NCI-H345 treated with DMSO at 0.1 percent for 48 hours (cell line): ENCODE measurements around the gene KLK14.

Experiments used
- DNase-seq: peaks from one replicate; lab custom pipeline; 2025; ENCODE audit not compliant: unreplicated experiment; lab: John Stamatoyannopoulos, UW

KLK14 gene, protein sequence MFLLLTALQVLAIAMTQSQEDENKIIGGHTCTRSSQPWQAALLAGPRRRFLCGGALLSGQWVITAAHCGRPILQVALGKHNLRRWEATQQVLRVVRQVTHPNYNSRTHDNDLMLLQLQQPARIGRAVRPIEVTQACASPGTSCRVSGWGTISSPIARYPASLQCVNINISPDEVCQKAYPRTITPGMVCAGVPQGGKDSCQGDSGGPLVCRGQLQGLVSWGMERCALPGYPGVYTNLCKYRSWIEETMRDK

DNA sequence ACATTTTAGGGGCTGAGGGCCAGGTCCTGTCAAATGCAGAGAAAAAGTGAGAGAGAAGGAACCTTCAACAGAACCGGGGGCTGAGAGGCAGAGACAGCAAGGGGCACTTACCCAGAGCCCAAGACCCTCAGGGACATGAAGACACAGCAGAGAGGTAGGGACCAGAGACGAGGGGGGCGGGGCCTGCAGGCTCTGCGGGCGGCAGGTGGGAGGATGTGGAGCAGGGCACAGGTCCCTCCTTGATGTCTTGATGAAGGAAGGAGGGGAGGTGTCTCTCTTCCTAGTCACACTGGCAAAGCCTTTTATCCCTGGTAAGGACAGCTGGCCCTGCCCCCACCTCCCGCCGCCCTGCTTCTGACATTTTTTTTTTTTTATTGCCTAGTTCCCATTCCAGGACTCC lies at the start of gene KLK14:
TSS of gene KLK14 (minus strand) at position 277 of the 400 bp plus-strand sequence. CDS start at position 4, 273 bp downstream.
- no peak for DNase-seq

DNA sequence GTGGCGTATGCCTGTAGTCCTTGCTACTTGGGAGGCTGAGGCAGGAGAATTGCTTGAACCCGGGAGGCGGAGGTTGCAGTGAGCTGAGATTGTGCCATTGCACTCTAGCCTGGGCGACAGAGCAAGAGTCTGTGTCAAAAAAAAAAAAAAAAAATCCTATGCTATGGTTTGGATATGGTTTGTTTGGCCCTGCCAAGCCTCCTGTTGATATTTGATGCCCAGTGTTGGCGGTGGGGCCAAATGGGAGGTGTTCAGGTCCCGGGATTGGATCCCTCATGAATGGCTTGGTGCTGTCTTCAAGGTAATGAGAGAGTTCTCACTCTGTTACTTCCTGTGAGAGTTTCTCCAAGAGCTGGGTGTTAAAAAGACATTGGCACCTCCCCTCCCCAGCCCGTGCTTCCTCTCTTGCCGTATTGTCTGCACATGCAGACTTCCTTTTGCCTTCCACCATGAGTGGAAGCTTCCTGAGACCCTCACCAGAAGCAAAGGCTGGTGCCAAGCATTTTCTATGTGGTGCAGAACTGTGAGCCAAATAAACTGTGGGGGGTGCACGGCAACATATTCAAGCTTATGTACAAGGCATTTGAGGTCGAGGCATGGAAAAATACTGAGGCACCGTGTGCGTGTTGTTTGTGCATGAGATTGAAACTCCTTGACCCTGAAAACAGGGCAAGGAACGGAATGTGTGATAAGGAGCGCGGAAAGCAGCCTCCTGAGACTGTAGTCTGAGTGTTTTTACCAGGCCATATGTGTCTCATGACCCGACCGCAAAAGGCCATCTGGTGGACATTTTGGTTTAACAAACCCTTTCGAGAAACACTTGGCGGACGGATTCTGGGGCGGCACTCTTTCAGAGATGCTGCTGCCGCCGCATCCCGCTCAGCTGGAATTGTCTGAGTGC lies 49.3 kb upstream of the KLK14 start:
- no peak for DNase-seq

DNA sequence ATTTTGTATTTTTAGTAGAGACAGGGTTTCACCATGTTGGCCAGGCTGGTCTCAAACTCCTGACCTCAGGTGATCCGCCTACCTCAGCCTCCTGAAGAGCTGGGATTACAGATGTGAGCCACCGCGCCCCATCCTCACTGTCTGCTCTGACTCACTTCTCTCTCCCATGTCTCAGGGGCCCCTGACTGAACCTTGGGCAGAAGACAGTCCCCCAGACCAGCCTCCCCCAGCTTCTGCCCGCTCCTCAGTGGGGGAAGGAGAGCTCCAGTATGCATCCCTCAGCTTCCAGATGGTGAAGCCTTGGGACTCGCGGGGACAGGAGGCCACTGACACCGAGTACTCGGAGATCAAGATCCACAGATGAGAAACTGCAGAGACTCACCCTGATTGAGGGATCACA lies 47.0 kb upstream of the KLK14 start:
- no peak for DNase-seq

DNA sequence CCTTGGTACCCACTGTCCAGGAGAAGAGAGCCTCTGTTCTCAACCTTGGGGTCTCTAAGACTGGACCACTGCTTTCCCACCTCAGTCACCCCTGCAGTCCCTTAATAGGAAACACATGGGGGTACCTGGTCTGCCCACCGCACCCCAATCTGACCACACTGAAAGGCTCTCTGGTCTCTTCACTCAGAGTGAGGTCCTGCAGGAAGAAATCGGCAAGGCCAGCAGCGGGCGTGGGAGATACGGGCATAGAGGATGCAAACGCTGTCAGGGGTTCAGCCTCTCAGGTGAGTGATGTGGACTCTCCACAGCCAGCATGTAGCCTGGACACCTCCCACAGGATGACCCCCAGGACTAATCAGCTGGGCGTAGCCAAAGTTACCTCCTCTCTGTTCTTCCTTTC lies 45.5 kb upstream of the KLK14 start:
- DNase-seq = no peak

DNA sequence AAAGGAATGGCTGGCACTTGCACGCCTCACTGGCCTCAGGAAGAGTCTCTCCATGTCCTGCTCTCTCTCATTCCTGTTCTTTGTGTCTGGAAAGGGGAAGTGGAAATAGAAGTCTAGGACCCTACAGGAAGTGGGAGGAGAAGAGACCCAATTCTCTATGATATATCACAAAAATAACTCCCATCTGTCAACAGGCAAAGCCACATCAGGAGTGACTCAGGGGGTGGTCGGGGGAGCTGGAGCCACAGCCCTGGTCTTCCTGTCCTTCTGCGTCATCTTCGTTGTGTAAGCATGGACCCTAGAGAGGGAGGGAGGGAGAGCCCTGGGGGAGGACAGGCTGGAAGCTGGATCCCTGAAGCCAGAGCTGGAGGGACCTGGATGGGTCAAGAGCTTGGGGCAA lies 45.1 kb upstream of the KLK14 start:
- no peak for DNase-seq

DNA sequence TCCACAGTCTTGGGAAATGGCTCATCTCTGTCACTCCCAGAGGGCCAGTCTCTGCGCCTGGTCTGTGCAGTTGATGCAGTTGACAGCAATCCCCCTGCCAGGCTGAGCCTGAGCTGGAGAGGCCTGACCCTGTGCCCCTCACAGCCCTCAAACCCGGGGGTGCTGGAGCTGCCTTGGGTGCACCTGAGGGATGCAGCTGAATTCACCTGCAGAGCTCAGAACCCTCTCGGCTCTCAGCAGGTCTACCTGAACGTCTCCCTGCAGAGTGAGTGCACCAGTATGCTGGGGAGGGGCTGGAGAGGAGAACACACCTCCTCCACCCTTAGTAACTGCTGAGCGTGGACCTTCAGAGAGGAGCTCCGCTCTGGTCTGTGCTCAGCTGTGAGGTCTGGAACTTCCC lies 44.3 kb upstream of the KLK14 start:
- DNase-seq = no peak

DNA sequence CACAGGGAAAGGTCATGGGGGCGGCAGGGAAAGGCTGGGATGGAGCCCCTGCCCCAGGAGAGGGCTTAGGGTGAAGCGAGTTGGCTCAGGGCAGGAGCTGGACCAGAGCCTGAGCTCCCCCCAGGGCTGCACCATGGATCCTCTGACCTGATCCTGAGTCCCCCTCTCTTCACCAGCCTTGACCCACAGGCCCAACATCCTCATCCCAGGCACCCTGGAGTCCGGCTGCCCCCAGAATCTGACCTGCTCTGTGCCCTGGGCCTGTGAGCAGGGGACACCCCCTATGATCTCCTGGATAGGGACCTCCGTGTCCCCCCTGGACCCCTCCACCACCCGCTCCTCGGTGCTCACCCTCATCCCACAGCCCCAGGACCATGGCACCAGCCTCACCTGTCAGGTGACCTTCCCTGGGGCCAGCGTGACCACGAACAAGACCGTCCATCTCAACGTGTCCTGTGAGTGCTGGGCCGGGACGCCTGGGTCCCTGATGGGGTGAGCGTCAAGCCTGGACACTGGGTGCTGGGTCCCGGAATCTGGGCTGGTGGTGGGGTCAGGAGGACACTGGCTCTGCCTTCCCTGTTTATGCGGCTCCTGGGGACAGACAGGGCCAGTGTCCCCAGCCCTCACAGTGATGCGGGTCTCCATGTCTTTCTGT lies 42.9 kb upstream of the KLK14 start:
- no peak for DNase-seq

DNA sequence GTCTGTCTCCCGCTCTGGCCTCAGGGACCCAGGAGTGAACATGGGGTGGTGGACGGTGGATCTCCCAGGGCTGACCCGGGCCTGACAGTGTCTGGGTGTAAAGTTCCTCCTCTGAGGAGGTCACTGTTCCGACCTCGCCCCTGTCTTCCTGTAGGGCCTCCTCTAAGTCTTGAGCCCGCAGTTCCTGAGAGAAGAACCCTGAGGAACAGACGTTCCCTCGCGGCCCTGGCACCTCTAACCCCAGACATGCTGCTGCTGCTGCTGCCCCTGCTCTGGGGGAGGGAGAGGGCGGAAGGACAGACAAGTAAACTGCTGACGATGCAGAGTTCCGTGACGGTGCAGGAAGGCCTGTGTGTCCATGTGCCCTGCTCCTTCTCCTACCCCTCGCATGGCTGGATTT lies 42.0 kb upstream of the KLK14 start, which contains the start of gene SIGLEC9:
TSS of gene SIGLEC9 (plus strand) at position 178 of the 400 bp plus-strand sequence. CDS start at position 247, 69 bp downstream.
- DNase-seq = no peak

DNA sequence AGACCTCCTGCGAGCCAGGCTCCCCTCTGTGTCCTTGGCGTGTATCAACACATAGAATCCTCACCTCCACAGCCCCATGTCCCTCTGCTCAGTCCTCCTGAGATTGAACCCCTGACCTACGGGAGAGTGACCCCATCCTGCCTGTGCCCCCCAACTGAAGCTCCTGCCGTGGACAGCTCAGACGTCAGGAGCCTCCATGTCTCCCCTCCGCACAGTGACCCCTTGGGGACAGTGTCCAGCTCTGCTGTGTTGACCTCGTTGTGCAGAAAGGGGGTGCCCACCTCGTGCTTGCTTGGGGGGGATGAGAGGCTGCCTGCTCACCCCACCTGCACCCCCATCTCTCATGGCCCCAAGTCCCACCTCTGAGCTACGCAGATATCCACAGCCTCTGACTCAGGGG lies 41.5 kb upstream of the KLK14 start:
- no peak for DNase-seq

DNA sequence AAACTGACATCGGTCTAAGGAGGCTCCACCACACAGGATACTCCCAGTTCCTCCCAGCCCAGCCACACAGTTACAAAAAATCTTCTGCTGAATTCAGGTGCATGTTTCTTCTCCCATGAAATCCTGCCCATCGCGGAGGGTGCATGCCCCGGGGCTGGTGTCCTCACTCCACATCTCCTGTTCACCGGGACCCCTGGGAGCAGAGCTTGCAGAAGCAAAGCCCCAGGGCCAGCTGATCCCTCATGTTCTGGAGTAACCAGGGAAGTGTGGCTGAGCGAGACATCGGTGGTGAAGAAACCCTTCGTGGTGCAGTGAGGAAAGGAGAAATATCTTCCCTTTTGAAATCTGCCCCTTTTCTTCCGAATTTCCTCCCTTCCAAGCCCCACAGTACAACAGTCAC lies 41.1 kb upstream of the KLK14 start:
- DNase-seq = no peak

DNA sequence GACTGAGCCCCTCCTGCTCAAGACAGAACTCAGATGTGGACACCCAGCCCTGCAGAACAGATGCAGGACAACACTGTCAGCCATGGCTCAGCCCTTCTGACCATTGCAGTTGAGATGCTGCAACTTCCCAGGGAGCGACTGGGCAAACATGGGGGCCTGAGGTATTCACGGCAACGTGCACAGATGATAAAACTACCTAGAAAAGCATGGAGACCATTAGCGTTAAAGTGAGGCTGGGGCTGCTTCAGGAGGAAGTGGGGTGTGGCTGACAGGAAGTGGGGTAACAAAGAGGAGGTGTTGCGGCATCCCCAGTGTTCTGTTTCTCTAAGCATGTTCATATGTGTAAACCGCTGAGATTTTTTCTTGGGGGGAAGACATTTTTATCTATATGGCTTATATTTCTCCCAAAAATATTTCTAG lies 40.7 kb upstream of the KLK14 start:
- DNase-seq = no peak

DNA sequence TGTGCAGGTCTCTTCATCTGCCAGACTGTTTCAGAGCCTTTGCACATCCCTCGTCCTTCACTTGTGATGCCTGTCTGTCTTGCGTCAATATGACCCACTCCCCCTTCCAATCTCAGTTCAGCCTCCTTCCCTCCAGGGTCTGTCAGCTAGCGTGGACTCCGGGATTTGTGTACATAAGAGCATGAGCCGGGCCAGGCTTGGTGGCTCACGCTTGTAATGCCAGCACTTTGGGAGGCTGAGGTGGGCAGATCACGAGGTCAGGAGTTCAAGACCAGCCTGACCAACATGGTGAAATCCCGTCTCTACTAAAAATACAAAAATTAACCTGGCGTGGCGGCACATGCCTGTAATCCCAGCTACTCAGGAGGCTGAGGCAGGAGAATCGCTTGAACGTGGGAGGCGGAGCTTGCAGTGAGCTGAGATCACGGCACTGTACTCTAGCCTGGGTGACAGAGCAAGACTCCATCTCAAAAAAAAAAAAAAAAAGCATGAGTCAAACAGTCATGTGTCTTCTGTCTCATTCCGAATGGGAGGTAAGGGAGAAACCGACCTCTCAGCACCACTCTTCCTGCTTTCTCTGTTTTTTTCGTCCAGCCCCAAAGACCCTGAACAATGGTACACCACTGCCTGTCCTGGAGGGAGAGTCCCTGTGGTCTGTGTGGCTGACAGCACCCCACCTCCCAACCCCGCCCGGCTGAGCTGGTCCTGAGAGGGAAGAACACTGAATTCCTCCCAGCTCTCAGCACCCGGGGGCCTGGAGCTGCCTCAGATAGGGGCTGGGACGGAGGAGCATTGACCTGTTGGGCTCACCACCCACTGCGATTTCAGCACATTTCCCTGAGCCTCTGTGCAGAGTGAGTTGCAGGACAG lies 39.7 kb upstream of the KLK14 start:
- no peak for DNase-seq

DNA sequence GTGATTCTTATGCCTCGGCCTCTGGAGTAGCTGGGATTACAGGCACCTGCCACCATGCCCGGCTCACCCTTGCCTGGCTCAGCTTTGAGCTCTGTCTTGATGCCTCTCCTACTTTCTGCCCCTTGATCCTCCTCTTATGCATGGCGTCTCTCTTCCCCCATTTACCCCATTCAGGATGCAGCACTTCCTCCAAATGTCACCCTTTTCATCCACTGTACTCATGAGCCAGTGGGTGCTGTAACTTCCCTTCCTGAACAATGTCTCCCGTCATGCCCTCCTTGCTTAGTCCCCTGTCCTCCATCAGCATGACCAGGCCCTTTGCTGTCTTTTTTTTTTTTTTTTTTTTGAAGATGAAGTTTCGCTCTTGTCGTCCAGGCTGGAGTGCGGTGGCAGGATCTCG lies 38.6 kb upstream of the KLK14 start:
- no peak for DNase-seq

DNA sequence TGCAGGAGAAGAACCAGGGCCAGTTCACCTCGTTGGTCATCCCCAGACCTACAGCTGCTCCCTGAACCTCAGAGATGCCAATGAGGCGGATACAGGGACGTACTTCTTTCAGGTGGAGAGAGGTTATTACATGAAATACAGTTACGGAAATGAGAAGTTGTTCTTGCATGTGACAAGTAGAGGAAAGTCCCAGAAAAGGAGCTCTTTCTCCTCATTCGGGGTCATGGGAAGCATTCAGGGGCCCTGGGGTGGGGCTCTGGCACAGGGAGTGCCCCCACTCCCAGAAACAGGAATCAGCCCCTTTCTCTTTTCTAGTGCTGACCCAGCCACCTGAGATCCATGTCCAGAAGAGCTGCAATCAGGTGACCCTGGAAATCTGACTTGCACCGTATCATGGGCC lies 37.5 kb upstream of the KLK14 start:
- DNase-seq = no peak

DNA sequence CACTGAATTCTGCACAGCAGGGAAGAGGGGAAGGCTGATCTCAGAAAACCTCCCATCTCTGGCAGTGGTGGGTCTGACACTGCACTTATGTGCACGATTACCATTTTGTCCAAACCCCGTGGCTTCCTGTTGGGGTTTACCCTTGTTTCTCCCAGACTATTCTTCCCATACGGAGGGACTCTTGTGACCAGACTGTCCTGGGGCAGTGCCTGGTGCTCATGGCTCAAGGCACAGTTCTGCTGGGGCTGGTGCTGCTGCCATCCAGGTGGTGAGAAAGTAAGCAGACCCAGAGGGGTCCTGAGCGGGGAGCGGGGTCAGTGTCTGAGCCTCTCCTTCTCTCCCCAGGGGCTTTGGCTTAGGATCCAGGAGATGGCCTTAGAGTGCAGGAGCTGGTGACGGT lies 36.9 kb upstream of the KLK14 start:
- DNase-seq = no peak

DNA sequence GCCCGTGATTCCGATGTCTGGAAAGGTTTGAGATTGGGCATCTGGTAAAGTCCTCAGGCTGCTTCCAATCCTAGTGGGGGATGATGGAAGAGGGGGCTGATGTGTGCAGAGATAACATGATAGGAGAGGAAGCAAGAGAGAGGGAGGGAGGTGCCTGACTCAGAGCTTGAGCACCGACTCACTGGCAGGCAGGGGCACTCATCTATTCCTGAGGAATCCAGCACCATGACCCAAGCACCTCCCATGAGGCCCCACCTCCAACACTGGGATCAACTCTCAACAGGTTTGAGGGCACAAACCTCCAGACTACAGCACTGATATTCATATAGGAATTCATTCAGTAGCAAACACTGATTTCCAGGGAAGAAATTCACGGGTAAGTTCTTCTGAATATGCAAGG lies 36.4 kb upstream of the KLK14 start:
- no peak for DNase-seq

DNA sequence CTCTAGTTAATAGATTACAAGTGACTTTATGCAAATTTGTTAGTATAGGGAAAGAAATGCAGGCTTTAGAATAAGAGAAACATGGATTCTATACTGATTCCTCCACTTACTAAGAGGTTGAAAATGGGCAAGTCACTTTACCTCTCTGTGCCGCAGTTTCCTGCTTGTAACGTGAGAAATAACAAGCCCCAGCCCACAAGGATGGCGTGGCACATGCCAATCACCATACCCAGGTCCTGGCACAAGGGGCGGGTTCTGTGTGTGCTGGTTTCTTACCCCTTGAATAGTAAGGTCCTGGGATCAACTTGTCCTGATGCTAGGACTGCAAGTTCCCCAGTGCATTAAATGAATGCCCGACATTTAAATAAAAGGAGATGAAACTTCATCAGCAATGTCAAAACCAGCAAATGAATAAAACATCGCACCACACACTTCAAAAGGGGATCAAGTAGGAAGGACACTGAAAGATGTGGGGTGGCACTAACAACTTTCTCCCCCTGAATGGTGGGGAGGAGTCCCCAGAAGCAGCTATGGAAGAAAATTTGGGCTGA lies 34.1 kb upstream of the KLK14 start:
- DNase-seq = no peak

DNA sequence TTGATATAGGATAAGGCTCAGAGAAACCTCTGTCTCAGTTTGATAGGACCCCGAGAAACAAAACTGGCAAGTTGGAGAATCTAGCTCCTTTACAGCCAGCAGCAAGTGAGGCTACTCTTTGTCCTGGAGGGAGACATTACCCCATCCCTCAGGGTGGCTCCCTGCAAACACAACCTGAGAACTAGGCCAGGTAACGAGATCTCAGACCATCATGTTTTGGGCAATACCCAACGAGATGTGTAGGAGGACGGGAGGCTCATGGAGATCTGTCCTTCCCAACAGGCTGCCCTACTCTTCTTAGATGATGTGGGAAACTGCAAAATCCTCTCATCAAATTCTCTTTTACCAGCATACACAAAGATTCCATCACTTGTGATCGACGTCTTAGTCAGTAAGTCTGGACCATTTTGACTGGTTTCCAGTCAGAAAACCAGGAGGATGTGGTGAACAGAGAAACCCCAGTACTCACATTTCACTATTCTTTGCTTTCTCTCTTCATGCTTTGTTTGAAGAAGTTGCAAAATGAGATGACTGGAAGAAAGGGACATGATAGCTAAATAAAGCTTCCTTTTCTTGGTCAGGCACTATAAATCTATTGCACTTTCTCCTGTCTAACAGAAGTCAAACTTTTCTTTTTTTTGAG lies 31.5 kb upstream of the KLK14 start:
- no peak for DNase-seq

DNA sequence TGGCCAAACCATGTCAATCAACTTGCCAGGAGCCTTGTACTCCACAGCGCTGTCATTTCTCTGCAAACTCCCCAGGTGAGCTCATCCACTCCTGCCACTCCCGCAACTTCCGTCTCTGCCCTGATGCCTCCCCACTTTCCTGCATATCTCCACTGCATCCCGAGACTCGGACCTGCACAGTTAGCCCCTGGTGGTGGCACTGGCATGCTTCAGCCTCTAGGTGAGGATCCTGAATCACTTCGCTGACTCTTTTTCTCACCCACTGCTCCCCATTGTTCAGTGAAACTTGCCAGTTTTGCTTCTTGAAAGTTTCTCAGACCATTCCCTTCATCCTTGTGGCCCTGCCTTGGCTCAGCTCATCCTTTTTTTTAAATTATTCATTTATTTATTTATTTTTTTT lies 28.9 kb upstream of the KLK14 start:
- DNase-seq = no peak

DNA sequence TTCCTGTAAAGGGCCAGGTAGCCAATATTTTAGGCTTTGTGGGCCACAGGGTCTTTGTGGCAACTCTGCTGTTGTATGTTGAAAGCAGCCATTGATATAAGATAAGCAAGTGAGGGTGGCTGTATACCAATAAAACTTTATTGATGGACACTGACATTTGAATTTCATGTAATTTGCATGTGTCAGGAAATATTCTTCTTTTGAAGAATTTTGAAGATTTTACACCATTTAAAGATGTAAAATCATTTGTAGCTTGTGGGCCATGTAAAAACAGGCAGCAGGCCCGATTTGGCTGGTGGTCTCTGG lies 27.9 kb upstream of the KLK14 start:
- DNase-seq = no peak
